Activated T-helper 2 cell treated with anti-CD3 and anti-CD28 coated beads, Interferon-gamma antibody, Interleukin-2, Interleukin-4, amounts not matched to agents 10 μg/mL and 5 μg/mL and 100 μg/mL, durations not matched to agents 14 hours and 24 hours and 36 hours (primary cell): Measurements from ENCODE around the gene FAM118B. TPM values are rescaled to one million over a fixed set of nuclear protein-coding genes. Genes with fewer than 3 reads are reported as not detected.
"Not testable (repeated sequence)": the region's sequence is repeated elsewhere in the genome, so short reads cannot be mapped to it uniquely, and the experiment has no call there.

Experiments used
- DNase-seq: peaks from one replicate; pipeline ENCODE4 v3.0.0; 2021; ENCODE audit warnings: low spot score
- H3K27ac Mint-ChIP-seq: one replicate; pipeline ENCODE4 v1.8.0; 2021; ENCODE audit warnings: mixed read lengths
- H3K27me3 Mint-ChIP-seq: one replicate; pipeline ENCODE4 v1.8.0; 2021; ENCODE audit warnings: low read depth, mixed read lengths
- H3K36me3 Mint-ChIP-seq: one replicate; pipeline ENCODE4 v1.8.0; 2021; ENCODE audit warnings: low read depth, mixed read lengths
- H3K4me1 Mint-ChIP-seq: one replicate; pipeline ENCODE4 v1.8.0; 2021; ENCODE audit warnings: low read depth, mixed read lengths
- H3K4me3 Mint-ChIP-seq: one replicate; pipeline ENCODE4 v1.8.0; 2021; ENCODE audit warnings: low read depth, mild to moderate bottlenecking, moderate library complexity, mixed read lengths
- H3K9me3 Mint-ChIP-seq: one replicate; pipeline ENCODE4 v1.8.0; 2021; ENCODE audit warnings: mixed read lengths
- intact Hi-C: fragments of 100-400 bp; cut with micrococcal nuclease; formaldehyde crosslinking; loops from one replicate; pipeline ENCODE4 v1.15.1; 2023
- total RNA-seq: library from RNA; stranded (reverse); gene quantifications from 2 replicates; pipeline ENCODE4 v1.2.3, GENCODE V29; 2022

The FAM118B gene
- total RNA-seq, 1 donor from 2014 or later, result 11.6 TPM

- no peaks in the 10 kb centered on the region for H3K27me3 Mint-ChIP-seq
- peak within 1 kb of the TSS; percentile 98 for H3K27ac Mint-ChIP-seq
- H3K9me3 Mint-ChIP-seq, result no peaks in the 10 kb centered on the region
- peak within 1 kb of the TSS; percentile 99 for H3K4me3 Mint-ChIP-seq
- peak; percentile 87 for DNase-seq
- peaks cover 53% of the 10 kb centered on the region for H3K36me3 Mint-ChIP-seq
- intact Hi-C loops, result loop anchor here (1.0 to 5.0 kb wide), 4 partner anchors 21 to 117 kb away; partner anchors contain the start of genes FOXRED1 and TIRAP
- H3K4me1 Mint-ChIP-seq, result peaks cover 27% of the 10 kb centered on the region
Measured at GRCh38 chr11:126303623-126304456, 92.3 kb downstream of the FAM118B start, which contains the start of gene DCPS. DCPS (plus strand) TSS chr11:126304060; CDS start chr11:126304081, 21 bp downstream.

DNA sequence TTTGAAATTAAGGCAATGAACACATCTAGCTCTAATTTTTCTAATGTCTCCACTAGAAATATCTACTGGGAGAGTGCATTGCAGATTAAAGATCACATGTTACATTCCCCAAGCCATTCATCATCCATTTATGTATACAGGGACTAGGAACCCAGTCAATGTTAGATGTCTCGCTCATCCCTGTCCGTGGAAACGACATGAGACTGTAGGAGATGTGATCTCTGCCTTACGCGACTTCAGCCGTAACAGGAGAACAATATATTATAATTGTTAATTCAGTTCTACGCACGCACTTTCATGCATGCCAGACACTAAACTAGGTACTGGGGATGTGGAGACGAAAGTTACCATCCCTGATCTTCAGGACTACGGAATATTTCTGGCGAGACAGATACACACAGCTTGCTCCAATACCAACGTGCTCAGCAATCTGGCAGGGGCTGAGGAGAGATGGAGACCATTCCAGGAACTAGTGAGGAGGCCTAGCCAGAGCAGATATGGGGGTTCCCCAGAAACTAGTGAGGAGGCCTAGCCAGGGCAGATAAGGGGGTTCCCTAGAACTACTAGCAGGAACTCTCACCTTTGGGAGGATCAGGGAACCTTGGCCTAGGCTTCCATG, 93.0 kb downstream of the FAM118B start:
- Mint-ChIP-seq H3K36me3 (peaks cover 52% of the 10 kb centered on the region), H3K9me3 (no peaks in the 10 kb centered on the region), H3K4me3 (peak overlapping the region; percentile 99), H3K4me1 (peaks cover 27% of the 10 kb centered on the region), H3K27me3 (no peaks in the 10 kb centered on the region), H3K27ac (peak overlapping the region; percentile 98)
- intact Hi-C loops, result loop anchor here (1.0 to 5.0 kb wide), 4 partner anchors 22 to 116 kb away; partner anchors contain the start of genes FOXRED1 and TIRAP
- no peak for DNase-seq

- peak overlapping the region; percentile 70 for H3K27ac Mint-ChIP-seq
- intact Hi-C loops, result loop anchor here (2.0 kb wide), 2 partner anchors 23 to 115 kb away; partner anchors contain the start of gene TIRAP
Measured at GRCh38 chr11:126305699-126306098, 94.1 kb downstream of the FAM118B start.

GRCh38 chr11:126307706-126308105, 96.1 kb downstream of the FAM118B start:
- intact Hi-C loops, result no loop called here
- peaks cover 53% of the 10 kb centered on the region for H3K36me3 Mint-ChIP-seq
- H3K9me3 Mint-ChIP-seq, result no peaks in the 10 kb centered on the region
- H3K27ac Mint-ChIP-seq, result no peak overlapping the region
- H3K27me3 Mint-ChIP-seq, result no peaks in the 10 kb centered on the region
- no peak overlapping the region for H3K4me3 Mint-ChIP-seq
- no peak for DNase-seq
- H3K4me1 Mint-ChIP-seq, result peaks cover 36% of the 10 kb centered on the region

More at GRCh38 chr11:126305699-126306098, 94.1 kb downstream of the FAM118B start:
- no peaks in the 10 kb centered on the region for H3K27me3 Mint-ChIP-seq
- H3K9me3 Mint-ChIP-seq, result no peaks in the 10 kb centered on the region
- H3K36me3 Mint-ChIP-seq, result peaks cover 52% of the 10 kb centered on the region
- no peak for DNase-seq
- peaks cover 32% of the 10 kb centered on the region for H3K4me1 Mint-ChIP-seq
- peak overlapping the region; percentile 72 for H3K4me3 Mint-ChIP-seq

- Mint-ChIP-seq H3K9me3 (no peaks in the 10 kb centered on the region), H3K36me3 (peaks cover 54% of the 10 kb centered on the region), H3K4me1 (peaks cover 33% of the 10 kb centered on the region), H3K27ac (no peak overlapping the region), H3K27me3 (no peaks in the 10 kb centered on the region), H3K4me3 (no peak overlapping the region)
- intact Hi-C loops, result no loop called here
- DNase-seq, result no peak
Measured at GRCh38 chr11:126308271-126308671, 96.7 kb downstream of the FAM118B start.

- Mint-ChIP-seq H3K4me1 (peaks cover 33% of the 10 kb centered on the region), H3K36me3 (peaks cover 51% of the 10 kb centered on the region)
- H3K27ac Mint-ChIP-seq, H3K9me3 Mint-ChIP-seq, DNase-seq, H3K4me3 Mint-ChIP-seq, intact Hi-C loops, H3K27me3 Mint-ChIP-seq: not testable (repeated sequence)
Measured at GRCh38 chr11:126308771-126309170, 97.2 kb downstream of the FAM118B start.

- no peak overlapping the region for H3K4me3 Mint-ChIP-seq
- intact Hi-C loops, result loop anchor here (1.0 kb wide), 2 partner anchors 43 to 170 kb away; no protein-coding TSS in a partner anchor
- H3K27me3 Mint-ChIP-seq, result no peaks in the 10 kb centered on the region
- peak; percentile 41 for DNase-seq
- no peaks in the 10 kb centered on the region for H3K9me3 Mint-ChIP-seq
- peaks cover 29% of the 10 kb centered on the region for H3K4me1 Mint-ChIP-seq
- peaks cover 57% of the 10 kb centered on the region for H3K36me3 Mint-ChIP-seq
- H3K27ac Mint-ChIP-seq, result no peak overlapping the region
Measured at GRCh38 chr11:126310200-126310991, 98.8 kb downstream of the FAM118B start.

GRCh38 chr11:126310992-126311310, 99.4 kb downstream of the FAM118B start:
- Mint-ChIP-seq H3K27ac (no peak overlapping the region), H3K4me1 (peaks cover 25% of the 10 kb centered on the region), H3K27me3 (no peaks in the 10 kb centered on the region), H3K9me3 (peaks cover 2% of the 10 kb centered on the region), H3K36me3 (peaks cover 57% of the 10 kb centered on the region), H3K4me3 (no peak overlapping the region)
- intact Hi-C loops, result loop anchor here (1.0 kb wide), 2 partner anchors 42 to 169 kb away; no protein-coding TSS in a partner anchor
- DNase-seq, result no peak

- Mint-ChIP-seq H3K4me1 (peaks cover 28% of the 10 kb centered on the region), H3K27ac (no peak overlapping the region), H3K27me3 (no peaks in the 10 kb centered on the region), H3K36me3 (peaks cover 60% of the 10 kb centered on the region), H3K4me3 (no peak overlapping the region), H3K9me3 (peaks cover 8% of the 10 kb centered on the region)
- intact Hi-C loops, result no loop called here
- no peak for DNase-seq
Measured at GRCh38 chr11:126311401-126312291, 100.1 kb downstream of the FAM118B start.
